ENCODE data around the gene PDYN. TPM values are rescaled to one million over a fixed set of nuclear protein-coding genes. Genes with fewer than 3 reads are reported as not detected.

PDYN gene
- total and polyA plus RNA-seq, 10 of the 15 experiments (the other 5 are each of a cell fraction or from before 2014, with no cell fraction given) = not detected

GRCh38 chr20:1958426-1958825 lies 35.4 kb downstream of the PDYN start (continued):
- no peak for TF ChIP-seq SMC3 (IDR thresholded peaks at IDR 0.05; ENCODE audit: borderline replicate concordance, low read length)

GRCh38 chr20:1955217-1955616 lies 38.6 kb downstream of the PDYN start:
- H3K79me2 ChIP-seq (ENCODE audit: control insufficient read depth, insufficient read depth, low read length) = no peaks in the 10 kb centered on the region
- SMC1A ChIA-PET (ENCODE audit: uncharacterized antibody, unreplicated experiment) = interaction anchor here (0.6 to 3.6 kb wide), 4 partner anchors 8 to 312 kb away, joined by 3 to 16 read pairs (median 4); no protein-coding TSS in a partner anchor
- in situ Hi-C loops (cut with MboI) = no loop called here
- no peak overlapping the region for H2AFZ ChIP-seq (ENCODE audit: control insufficient read depth, low read depth, low read length)
- no peak for ATAC-seq
- POLR2A ChIA-PET = interaction anchor here (0.6 kb wide), 1 partner anchor 191 kb away, joined by 3 read pairs; no protein-coding TSS in a partner anchor
- H3K9ac ChIP-seq (ENCODE audit: control insufficient read depth, insufficient read depth, low read length) = no peak overlapping the region
- no peak overlapping the region for H3K4me2 ChIP-seq (ENCODE audit: control insufficient read depth, insufficient read depth)
- no peaks in the 10 kb centered on the region for H3K27me3 ChIP-seq (replicated peaks in 1 of 2; ENCODE audit: control insufficient read depth in 2 of 2, insufficient read depth in 2 of 2, low read length in 1 of 2)
- no peak overlapping the region for H3K27ac ChIP-seq (ENCODE audit: control insufficient read depth, insufficient read depth)
- no peaks in the 10 kb centered on the region for H3K36me3 ChIP-seq (ENCODE audit: control insufficient read depth in 2 of 2, insufficient read depth in 2 of 2, low read length in 1 of 2)
- H3K9me3 ChIP-seq (replicated peaks; ENCODE audit: control insufficient read depth, insufficient read depth, low read length) = no peaks in the 10 kb centered on the region
- no peak for DNase-seq (ENCODE audit: low read depth, low spot score)
- intact Hi-C loops (cut with micrococcal nuclease; ENCODE audit: unreplicated experiment) = no loop called here
- WGBS (ENCODE audit: insufficient coverage, insufficient replicate concordance, low lambda C conversion rate, missing lambda C conversion rate) = 77% methylated on average over 8 of the region's 8 CpGs
- H3K4me1 ChIP-seq (ENCODE audit: control insufficient read depth, insufficient read depth, low read length) = peaks cover 18% of the 10 kb centered on the region
- RAD21 ChIA-PET (ENCODE audit: unreplicated experiment) = no interaction called here
- BruUV-seq (replicated peaks) = no TSS peak
- no peaks in the 10 kb centered on the region for H4K20me1 ChIP-seq (ENCODE audit: control insufficient read depth, insufficient read depth)
- H3K4me3 ChIP-seq = no peak overlapping the region
- CTCF ChIA-PET = interaction anchor here (1.4 to 4.0 kb wide), 3 partner anchors 10 to 567 kb away, joined by 3 to 19 read pairs (median 6); no protein-coding TSS in a partner anchor
- no peak for FAIRE-seq
- TF ChIP-seq CEBPZ (IDR thresholded peaks at IDR 0.05; ENCODE audit: low read depth, low read length) (no peak), RB1 (IDR thresholded peaks at IDR 0.05; ENCODE audit: borderline replicate concordance) (no peak), RBBP5 (conservative IDR thresholded peaks at IDR 0.05) (no peak), NKRF (conservative IDR thresholded peaks at IDR 0.05) (no peak), EP300 (IDR thresholded peaks at IDR 0.05; ENCODE audit: borderline replicate concordance in 1 of 2, control insufficient read depth in 1 of 2, low read depth in 2 of 2, low read length in 2 of 2) (no peak), ATF7 (IDR thresholded peaks at IDR 0.05; ENCODE audit: low read depth) (no peak), ZZZ3 (IDR thresholded peaks at IDR 0.05; ENCODE audit: control insufficient read depth, insufficient read length, low read depth) (no peak), SIN3A (IDR thresholded peaks at IDR 0.05; ENCODE audit: low read depth, low read length) (no peak), SRF (IDR thresholded peaks at IDR 0.05; ENCODE audit: low read depth in 2 of 2, low read length in 2 of 2) (no peak), POLR2AphosphoS2 (IDR thresholded peaks at IDR 0.05; ENCODE audit: low read depth, low read length) (no peak), JUND (IDR thresholded peaks at IDR 0.05; ENCODE audit: low read depth, low read length) (no peak), HCFC1 (IDR thresholded peaks at IDR 0.05; ENCODE audit: low read length) (no peak), PBX3 (IDR thresholded peaks at IDR 0.05; ENCODE audit: insufficient replicate concordance, low read depth, low read length) (no peak), CBX5 (IDR thresholded peaks at IDR 0.05; ENCODE audit: low read depth) (no peak), CBX3 (IDR thresholded peaks at IDR 0.05; ENCODE audit: borderline replicate concordance, low read depth) (no peak), ZNF384 (IDR thresholded peaks at IDR 0.05; ENCODE audit: borderline replicate concordance, low read depth, low read length) (no peak)

All from GM12878 (cell line).